ENCODE results near the gene EPN2. TPM values are rescaled to one million over a fixed set of nuclear protein-coding genes. Genes with fewer than 3 reads are reported as not detected.
A peak's percentile ranks its signal among the peaks of the same experiment; 100 is the strongest.

EPN2 gene
- total RNA-seq, 1 experiment from 2014 or later = 35.6 TPM

- CTCF ChIA-PET = interaction anchor here (0.6 kb wide), 1 partner anchor 75 kb away, joined by 7 read pairs; no protein-coding TSS in a partner anchor
- peaks cover 31% of the 10 kb centered on the region for H3K36me3 Mint-ChIP-seq (ENCODE audit: insufficient read depth, unreplicated experiment)
- Histone ChIP-seq H3K4me3 (ENCODE audit: low read depth, low read length) (no peak overlapping the region), H3K36me3 (ENCODE audit: control insufficient read depth, insufficient read depth, low read length) (no peaks in the 10 kb centered on the region; the same call in 1 of the 2 replicates), H3K27me3 (replicated peaks; ENCODE audit: control insufficient read depth, insufficient read depth, low read length) (no peaks in the 10 kb centered on the region), H3K9me3 (peaks cover 14% of the 10 kb centered on the region), H3K4me1 (no peaks in the 10 kb centered on the region; the same call in 1 of the 2 replicates)
- no TSS peak for BruUV-seq (replicated peaks)
- DNase-seq = peak in 1 of 2 experiments; percentile 28
- H3K4me3 Mint-ChIP-seq (ENCODE audit: unreplicated experiment) = no peak overlapping the region
- peaks cover 12% of the 10 kb centered on the region for H3K4me1 Mint-ChIP-seq (ENCODE audit: low read depth, unreplicated experiment)
- POLR2A ChIA-PET = no interaction called here
- intact Hi-C loops (cut with micrococcal nuclease; ENCODE audit: unreplicated experiment) = no loop called here
- TF ChIP-seq CTCF (IDR thresholded peaks at IDR 0.05; ENCODE audit: insufficient read depth in 1 of 2, low read depth in 1 of 2, low read length in 1 of 2, severe bottlenecking in 1 of 2, unreplicated experiment in 1 of 2) = no peak
- no peaks in the 10 kb centered on the region for H3K27me3 Mint-ChIP-seq (ENCODE audit: insufficient read depth, unreplicated experiment)
- H3K27ac Mint-ChIP-seq (ENCODE audit: unreplicated experiment) = no peak overlapping the region
- peaks cover 7% of the 10 kb centered on the region for H3K9me3 Mint-ChIP-seq (ENCODE audit: unreplicated experiment)
Observed at GRCh38 chr17:19328441-19329061, 91.4 kb downstream of the EPN2 start.

- TF ChIP-seq CTCF (IDR thresholded peaks at IDR 0.05; ENCODE audit: insufficient read depth in 1 of 2, low read depth in 1 of 2, low read length in 1 of 2, severe bottlenecking in 1 of 2, unreplicated experiment in 1 of 2) = no peak
- H3K9me3 ChIP-seq = peaks cover 14% of the 10 kb centered on the region
- no peaks in the 10 kb centered on the region; the same call in 1 of the 2 replicates for H3K4me1 ChIP-seq
- no TSS peak for BruUV-seq (replicated peaks)
- no peaks in the 10 kb centered on the region for H3K27me3 ChIP-seq (replicated peaks; ENCODE audit: control insufficient read depth, insufficient read depth, low read length)
- intact Hi-C loops (cut with micrococcal nuclease; ENCODE audit: unreplicated experiment) = no loop called here
- peaks cover 31% of the 10 kb centered on the region for H3K36me3 Mint-ChIP-seq (ENCODE audit: insufficient read depth, unreplicated experiment)
- ChIA-PET CTCF (no interaction called here), POLR2A (no interaction called here)
- H3K27me3 Mint-ChIP-seq (ENCODE audit: insufficient read depth, unreplicated experiment) = no peaks in the 10 kb centered on the region
- peaks cover 12% of the 10 kb centered on the region for H3K4me1 Mint-ChIP-seq (ENCODE audit: low read depth, unreplicated experiment)
- no peak overlapping the region for H3K4me3 ChIP-seq (ENCODE audit: low read depth, low read length)
- peaks cover under 1% of the 10 kb centered on the region for H3K9me3 Mint-ChIP-seq (ENCODE audit: unreplicated experiment)
- H3K27ac Mint-ChIP-seq (ENCODE audit: unreplicated experiment) = no peak overlapping the region
- DNase-seq = peak in 1 of 2 experiments; percentile 23
- no peaks in the 10 kb centered on the region; the same call in none of the 2 replicates for H3K36me3 ChIP-seq (ENCODE audit: control insufficient read depth, insufficient read depth, low read length)
- no peak overlapping the region for H3K4me3 Mint-ChIP-seq (ENCODE audit: unreplicated experiment)
Observed at GRCh38 chr17:19329136-19329535, 92.0 kb downstream of the EPN2 start.

- H3K27ac Mint-ChIP-seq (ENCODE audit: unreplicated experiment) = no peak overlapping the region
- H3K4me1 ChIP-seq = no peaks in the 10 kb centered on the region; the same call in 1 of the 2 replicates
- CTCF ChIA-PET = no interaction called here
- no peaks in the 10 kb centered on the region; the same call in none of the 2 replicates for H3K36me3 ChIP-seq (ENCODE audit: control insufficient read depth, insufficient read depth, low read length)
- peaks cover 12% of the 10 kb centered on the region for H3K4me1 Mint-ChIP-seq (ENCODE audit: low read depth, unreplicated experiment)
- peaks cover 34% of the 10 kb centered on the region for H3K36me3 Mint-ChIP-seq (ENCODE audit: insufficient read depth, unreplicated experiment)
- no peaks in the 10 kb centered on the region for H3K27me3 Mint-ChIP-seq (ENCODE audit: insufficient read depth, unreplicated experiment)
- no peak for TF ChIP-seq CTCF (IDR thresholded peaks at IDR 0.05; ENCODE audit: insufficient read depth in 1 of 2, low read depth in 1 of 2, low read length in 1 of 2, severe bottlenecking in 1 of 2, unreplicated experiment in 1 of 2)
- DNase-seq = peak in 1 of 2 experiments; percentile 18
- intact Hi-C loops (cut with micrococcal nuclease; ENCODE audit: unreplicated experiment) = no loop called here
- H3K9me3 ChIP-seq = peaks cover 9% of the 10 kb centered on the region
- H3K4me3 Mint-ChIP-seq (ENCODE audit: unreplicated experiment) = no peak overlapping the region
- H3K27me3 ChIP-seq (replicated peaks; ENCODE audit: control insufficient read depth, insufficient read depth, low read length) = no peaks in the 10 kb centered on the region
- H3K9me3 Mint-ChIP-seq (ENCODE audit: unreplicated experiment) = no peaks in the 10 kb centered on the region
- POLR2A ChIA-PET = no interaction called here
- no peak overlapping the region for H3K4me3 ChIP-seq (ENCODE audit: low read depth, low read length)
- BruUV-seq (replicated peaks) = no TSS peak
Observed at GRCh38 chr17:19329839-19330238, 92.7 kb downstream of the EPN2 start.
